SK-N-SH (cell line): ENCODE results near the gene SMARCA2. TPM values are rescaled to one million over a fixed set of nuclear protein-coding genes. Genes with fewer than 3 reads are reported as not detected.

Source experiments
- CTCF ChIA-PET: fragments of 300-600, 350-600 bp; formaldehyde crosslinking; extraction: SDS; loops from one replicate; lab custom pipeline; 2021; lab: Yijun Ruan, JAX
- POLR2A ChIA-PET: fragments of 350-600 bp; sonication (Branson Sonifier 250); formaldehyde crosslinking; extraction: SDS; loops from one replicate; lab custom pipeline; 2020; ENCODE audit warnings: antibody characterized with exemption, inconsistent platforms; lab: Yijun Ruan, JAX
- DNase-seq: peaks from one replicate; pipeline ENCODE4 v3.0.0; 2012
- H2AFZ ChIP-seq: fragments of 200-600 bp; sonication (generic); 2 replicates; pipeline ENCODE4 v1.8.1; 2016; ENCODE audit warnings: antibody characterized with exemption, mild to moderate bottlenecking, low read depth
- H3F3A ChIP-seq: fragments of 200-600 bp; sonication (generic); replicated peaks from 2 replicates; pipeline ENCODE3; 2016; ENCODE audit warnings: antibody characterized with exemption, mild to moderate bottlenecking; ENCODE audit not compliant: insufficient read depth
- H3K27ac ChIP-seq, 2 experiments: fragments of 200-500 bp in 1 of 2; fragments of 200-600 bp in 1 of 2; sonication (Bioruptor generic) in 1 of 2; sonication (generic), shearing (Covaris generic) in 1 of 2; 2 replicates each; pipeline versions ENCODE4 v1.5.1 to v1.6.1; 2014 to 2016; ENCODE audit warnings: low read depth in 2 of 2, inconsistent platforms in 1 of 2, low read length in 1 of 2, mild to moderate bottlenecking in 1 of 2, mixed read lengths in 1 of 2
- H3K27me3 ChIP-seq: fragments of 200-600 bp; sonication (generic), shearing (Covaris generic); 2 replicates; pipeline ENCODE4 v1.6.1; 2016; ENCODE audit warnings: mixed run types; ENCODE audit not compliant: insufficient read depth
- H3K36me3 ChIP-seq, 2 experiments: fragments of 200-500 bp in 1 of 2; fragments of 200-600 bp in 1 of 2; sonication (Bioruptor generic) in 1 of 2; sonication (generic) in 1 of 2; replicated peaks in 1 of 2; 2 replicates each; pipeline versions ENCODE3 to v1.5.1; 2014 to 2016; ENCODE audit warnings: low read length in 1 of 2, mild to moderate bottlenecking in 1 of 2; ENCODE audit not compliant: insufficient read depth in 2 of 2, control insufficient read depth in 1 of 2
- H3K4me1 ChIP-seq, 2 experiments: fragments of 200-500 bp in 1 of 2; fragments of 200-600 bp in 1 of 2; sonication (Bioruptor generic) in 1 of 2; sonication (generic), shearing (Covaris generic) in 1 of 2; 2 replicates each; pipeline versions ENCODE4 v1.5.1 to v1.6.1; 2014 to 2016; ENCODE audit warnings: low read depth in 1 of 2, low read length in 1 of 2, mixed run types in 1 of 2; ENCODE audit not compliant: insufficient read depth in 2 of 2, control insufficient read depth in 1 of 2
- H3K4me2 ChIP-seq: fragments of 200-600 bp; sonication (generic), shearing (Covaris generic); 2 replicates; pipeline ENCODE4 v1.6.1; 2017; ENCODE audit warnings: mixed run types
- H3K4me3 ChIP-seq, 2 experiments: fragments of 200-500 bp in 1 of 2; fragments of 200-600 bp in 1 of 2; sonication (Bioruptor generic) in 1 of 2; sonication (generic), shearing (Covaris generic) in 1 of 2; 2 replicates each; pipeline versions ENCODE4 v1.5.1 to v1.8.1; 2014 to 2016; ENCODE audit warnings: low read depth in 2 of 2, inconsistent platforms in 1 of 2, low read length in 1 of 2, mild to moderate bottlenecking in 1 of 2, mixed read lengths in 1 of 2, moderate library complexity in 1 of 2
- H3K79me2 ChIP-seq: fragments of 200-600 bp; sonication (generic); 2 replicates; pipeline ENCODE4 v1.8.1; 2017; ENCODE audit warnings: mild to moderate bottlenecking; ENCODE audit not compliant: insufficient read depth
- H3K9ac ChIP-seq: fragments of 200-600 bp; sonication (generic); 2 replicates; pipeline ENCODE4 v1.6.1; 2017; ENCODE audit warnings: mixed run types
- H3K9me2 ChIP-seq: fragments of 200-600 bp; sonication (generic); 2 replicates; pipeline ENCODE4 v1.6.1; 2017; ENCODE audit warnings: mixed run types
- H3K9me3 ChIP-seq: fragments of 200-600 bp; sonication (generic); 2 replicates; pipeline ENCODE4 v1.6.1; 2017; ENCODE audit warnings: mixed run types, mild to moderate bottlenecking, moderate library complexity
- H4K20me1 ChIP-seq: fragments of 200-600 bp; sonication (generic); 2 replicates; pipeline ENCODE4 v1.6.1; 2017; ENCODE audit warnings: mild to moderate bottlenecking, mixed run types; ENCODE audit not compliant: insufficient read depth
- ELF1 ChIP-seq: IDR thresholded peaks from 2 replicates; pipeline ENCODE4 v1.4.0; 2012
- EP300 ChIP-seq, 2 experiments: IDR thresholded peaks; 2 replicates each; pipeline versions ENCODE4 v1.4.0 to v1.6.1; 2012; ENCODE audit warnings: borderline replicate concordance in 1 of 2, low read depth in 1 of 2, low read length in 1 of 2
- FOSL2 ChIP-seq: IDR thresholded peaks from 2 replicates; pipeline ENCODE4 v1.4.0; 2012; ENCODE audit warnings: low read depth, mild to moderate bottlenecking, moderate library complexity, borderline replicate concordance
- FOXM1 ChIP-seq: IDR thresholded peaks from 2 replicates; pipeline ENCODE4 v1.4.0; 2012; ENCODE audit warnings: low read depth, mild to moderate bottlenecking
- GATA2 ChIP-seq: sonication (generic); formaldehyde crosslinking; IDR thresholded peaks from 2 replicates; pipeline ENCODE4 v1.5.0; 2020; ENCODE audit warnings: mild to moderate bottlenecking, missing genetic modification reagents
- MXI1 ChIP-seq: IDR thresholded peaks from 2 replicates; pipeline ENCODE4 v1.6.1; 2012; ENCODE audit warnings: mild to moderate bottlenecking, low read depth, low read length, improper control_type of control experiment
- NFIC ChIP-seq: IDR thresholded peaks from 2 replicates; pipeline ENCODE4 v1.4.0; 2012; ENCODE audit warnings: borderline replicate concordance
- NRF1 ChIP-seq: IDR thresholded peaks from 2 replicates; pipeline ENCODE4 v1.6.1; 2012; ENCODE audit warnings: low read depth, mild to moderate bottlenecking, low read length
- POLR2AphosphoS5 ChIP-seq: IDR thresholded peaks from 2 replicates; pipeline ENCODE4 v1.6.1; 2012; ENCODE audit warnings: low read depth, low read length
- RAD21 ChIP-seq: IDR thresholded peaks from 2 replicates; pipeline ENCODE4 v1.6.1; 2012; ENCODE audit warnings: mild to moderate bottlenecking, low read length
- RCOR1 ChIP-seq: fragments of 150-350 bp; IDR thresholded peaks from 2 replicates; pipeline ENCODE4 v1.6.1; 2017; ENCODE audit warnings: antibody characterized with exemption, low read length
- REST ChIP-seq: IDR thresholded peaks from 2 replicates; pipeline ENCODE4 v1.6.1; 2012; ENCODE audit warnings: mild to moderate bottlenecking, low read depth, low read length, moderate library complexity
- RFX5 ChIP-seq: IDR thresholded peaks from 2 replicates; pipeline ENCODE4 v1.6.1; 2012; ENCODE audit warnings: mild to moderate bottlenecking, improper control_type of control experiment, low read length
- SMC3 ChIP-seq: IDR thresholded peaks from 2 replicates; pipeline ENCODE4 v1.6.1; 2012; ENCODE audit warnings: low read depth, low read length, improper control_type of control experiment
- TAF1 ChIP-seq: IDR thresholded peaks from 2 replicates; pipeline ENCODE4 v1.6.1; 2012; ENCODE audit warnings: low read depth, mild to moderate bottlenecking, low read length, moderate library complexity, borderline replicate concordance
- TEAD4 ChIP-seq: IDR thresholded peaks from 2 replicates; pipeline ENCODE4 v1.4.0; 2012; ENCODE audit warnings: mild to moderate bottlenecking, borderline replicate concordance; ENCODE audit not compliant: insufficient read depth
- USF2 ChIP-seq: fragments of 150-350 bp; IDR thresholded peaks from 2 replicates; pipeline ENCODE4 v1.6.1; 2017; ENCODE audit warnings: antibody characterized with exemption, low read length, low read depth, borderline replicate concordance
- YY1 ChIP-seq: IDR thresholded peaks from 2 replicates; pipeline ENCODE4 v1.4.0; 2012; ENCODE audit warnings: low read depth, mild to moderate bottlenecking
- ZBTB33 ChIP-seq: IDR thresholded peaks from 2 replicates; pipeline ENCODE4 v1.4.0; 2012; ENCODE audit warnings: low read depth, borderline replicate concordance
- WGBS: methylation state at CpG from one replicate; pipeline ENCODE4 v1.1.6; 2017; ENCODE audit warnings: low lambda C conversion rate; 5-methylcytosine and 5-hydroxymethylcytosine counted together
- polyA plus RNA-seq, 3 experiments: library from polyadenylated mRNA; depleted of rRNA; stranded (reverse); fragments of >200 nt; gene quantifications; 2 replicates each; pipeline ENCODE4 v1.2.3, GENCODE V29; 2012

SMARCA2 gene
- polyA plus RNA-seq, 1 of the 3 experiments (the other 2 are of a cell fraction): 17.4 TPM

GRCh38 chr9:2208465-2208864, 193.3 kb downstream of the SMARCA2 start:
- no peaks in the 10 kb centered on the region for H3F3A ChIP-seq
- no peaks in the 10 kb centered on the region for H3K36me3 ChIP-seq
- WGBS: 47% methylated on average over 4 of the region's 4 CpGs
- no peak overlapping the region for H3K27ac ChIP-seq
- H3K9me3 ChIP-seq: no peaks in the 10 kb centered on the region
- no peak overlapping the region for H3K9ac ChIP-seq
- ChIA-PET POLR2A (interaction anchor here (1.0 kb wide), 1 partner anchor 50 kb away, joined by 6 read pairs; no protein-coding TSS in a partner anchor), CTCF (interaction anchor here (1.4 to 1.6 kb wide), 2 partner anchors 19 to 76 kb away, joined by 3 to 4 read pairs; no protein-coding TSS in a partner anchor)
- peak; percentile 48 for DNase-seq
- peaks cover 4 to 6% of the 10 kb centered on the region in 2 experiments; a peak in 2 of 4 replicates for H3K4me1 ChIP-seq
- no peaks in the 10 kb centered on the region for H3K79me2 ChIP-seq
- no peaks in the 10 kb centered on the region for H3K9me2 ChIP-seq
- TF ChIP-seq GATA2 (peak; percentile 52; the same call in 1 of the 2 replicates), NFIC (no peak), EP300 (IDR thresholded peaks at IDR 0.05; ENCODE audit: borderline replicate concordance in 1 of 2, low read depth in 1 of 2, low read length in 1 of 2) (peak in 1 of 2 experiments; percentile 29; a peak in 1 of 4 replicates), RCOR1 (no peak), REST (no peak), SMC3 (no peak), FOXM1 (no peak), NRF1 (no peak), ZBTB33 (no peak), ELF1 (no peak), TAF1 (no peak), YY1 (no peak), MXI1 (no peak), RAD21 (0 out of 2 replicates have a peak, but pooled peaks have one; percentile 10), RFX5 (no peak), USF2 (no peak), POLR2AphosphoS5 (no peak), FOSL2 (no peak), TEAD4 (no peak)
- no peaks in the 10 kb centered on the region for H4K20me1 ChIP-seq
- H3K4me3 ChIP-seq: no peak overlapping the region
- no peak overlapping the region for H2AFZ ChIP-seq
- no peak overlapping the region for H3K4me2 ChIP-seq
- no peaks in the 10 kb centered on the region for H3K27me3 ChIP-seq
